GM12891 (cell line): ENCODE measurements around the gene HOXD4.

Experiments
- PAX5 ChIP-seq: IDR thresholded peaks from 2 replicates; pipeline ENCODE4 v1.6.1; 2011; ENCODE audit warnings: low read length, moderate library complexity, mild to moderate bottlenecking; ENCODE audit not compliant: insufficient read depth, severe bottlenecking
- POLR2A ChIP-seq: IDR thresholded peaks from 2 replicates; pipeline ENCODE4 v1.6.1; 2011; ENCODE audit warnings: low read depth, low read length, control low read depth
- POLR2AphosphoS5 ChIP-seq: IDR thresholded peaks from 2 replicates; pipeline ENCODE4 v1.6.1; 2011; ENCODE audit warnings: low read depth, low read length, control low read depth
- SPI1 ChIP-seq: IDR thresholded peaks from 2 replicates; pipeline ENCODE4 v1.6.1; 2011; ENCODE audit warnings: low read depth, low read length, control low read depth
- TAF1 ChIP-seq: IDR thresholded peaks from 2 replicates; pipeline ENCODE4 v1.6.1; 2011; ENCODE audit warnings: low read depth, low read length, control low read depth

DNA sequence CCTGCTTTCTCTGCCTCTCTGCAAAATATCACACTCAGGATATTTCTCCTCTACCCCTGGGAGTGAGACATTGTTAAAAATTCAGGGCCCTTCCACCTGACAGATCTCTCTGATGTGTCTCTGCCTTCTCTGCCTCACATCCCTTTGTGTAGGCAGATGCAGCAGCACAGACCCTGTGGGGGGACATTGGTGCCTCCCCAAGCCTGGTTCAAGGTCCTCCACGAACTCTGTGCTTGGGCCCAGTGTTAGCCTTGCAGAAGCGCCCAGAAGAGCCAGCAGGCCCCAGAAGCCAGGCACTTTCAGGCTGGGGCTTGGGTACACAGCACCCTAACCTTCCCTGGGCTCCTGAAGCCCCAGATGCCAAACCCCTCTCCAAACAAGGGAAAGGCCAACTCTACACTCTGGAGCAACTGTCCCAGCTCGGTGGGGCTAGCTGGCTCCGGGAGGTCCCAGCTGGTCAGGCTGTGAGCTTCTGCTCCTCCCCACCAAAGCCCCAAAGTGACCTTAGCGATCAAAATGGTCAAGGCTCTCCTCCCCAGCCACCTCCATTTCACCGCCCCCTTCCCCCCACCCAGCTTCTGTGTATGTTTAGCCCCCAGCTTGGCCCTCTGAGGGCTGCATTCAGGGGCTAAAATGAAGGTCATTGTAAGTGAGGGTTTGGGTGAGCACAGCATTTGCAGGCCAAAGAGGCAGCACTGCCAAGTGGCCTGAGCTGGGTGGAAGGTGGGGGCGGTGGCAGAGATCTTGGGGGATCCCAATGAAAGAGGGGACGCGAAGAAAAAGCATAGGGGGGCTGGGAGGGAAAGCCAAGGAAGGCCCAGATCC lies 26.2 kb upstream of the HOXD4 start:
- TF ChIP-seq POLR2AphosphoS5 (no peak), POLR2A (no peak), TAF1 (no peak), PAX5 (no peak), SPI1 (no peak)
